NOMO-1 (cell line): Measurements from ENCODE around the gene IL13RA1.
"Not testable (repeated sequence)": the region's sequence is repeated elsewhere in the genome, so short reads cannot be mapped to it uniquely, and the experiment has no call there.

ENCODE experiments used
- DNase-seq, 2 experiments: peaks; one replicate each; lab custom pipeline; 2025; ENCODE audit not compliant: unreplicated experiment in 2 of 2; lab: John Stamatoyannopoulos, UW

Gene IL13RA1

DNA sequence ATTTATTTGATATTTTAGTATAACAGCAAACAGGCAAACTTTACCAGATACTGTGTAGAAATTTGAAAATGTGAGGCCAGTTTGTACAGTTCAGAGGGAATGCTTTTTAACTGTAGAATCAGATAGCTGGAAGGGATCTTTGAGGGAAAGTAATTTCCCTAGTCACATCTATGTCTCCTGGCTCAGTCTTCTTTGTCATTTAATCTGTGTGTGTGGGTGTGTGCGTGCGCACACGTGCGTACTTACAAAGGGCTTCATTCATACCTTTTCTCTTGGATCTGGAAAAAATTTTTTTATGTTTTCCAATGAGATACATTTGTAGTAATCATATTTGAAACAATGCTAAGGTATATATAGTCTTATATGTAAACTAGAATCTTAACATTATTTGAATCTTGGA is 44.6 kb downstream of the IL13RA1 start:
- DNase-seq: no peak

DNA sequence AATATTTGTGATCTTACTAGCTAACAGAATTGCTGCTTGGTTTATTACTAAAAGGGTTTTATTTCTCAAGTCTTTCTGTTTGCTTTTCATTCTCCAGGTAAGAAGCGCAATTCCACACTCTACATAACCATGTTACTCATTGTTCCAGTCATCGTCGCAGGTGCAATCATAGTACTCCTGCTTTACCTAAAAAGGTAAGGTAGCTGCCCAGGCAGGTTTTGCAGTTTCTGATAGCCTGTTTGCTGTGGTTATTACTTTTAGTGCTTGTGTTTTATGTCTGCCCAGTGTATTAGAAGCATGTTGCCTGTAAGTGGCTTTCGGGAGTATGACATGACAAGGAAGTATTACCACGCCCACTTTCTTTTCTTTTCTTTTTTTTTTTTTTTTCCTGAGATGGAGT is 46.4 kb downstream of the IL13RA1 start:
- DNase-seq: no peak

DNA sequence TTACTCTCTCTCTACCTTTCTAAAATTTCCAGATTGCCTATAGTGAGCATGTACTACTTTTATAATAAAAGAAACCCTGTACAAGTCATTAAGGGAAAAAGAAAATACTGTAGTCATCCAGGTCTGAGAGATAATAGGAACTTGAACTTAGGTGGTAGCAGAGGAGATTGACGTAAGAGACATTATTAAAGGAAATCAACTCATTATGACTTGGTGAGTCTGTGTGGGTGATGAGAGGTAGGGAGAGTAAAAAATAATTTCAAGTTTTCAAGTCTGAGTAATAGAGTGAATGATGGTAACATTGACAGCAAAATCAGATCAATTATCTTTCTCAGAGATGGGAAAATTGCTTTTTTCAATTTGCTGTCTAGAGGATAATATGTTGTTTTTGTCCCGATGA is 52.2 kb downstream of the IL13RA1 start:
- no peak for DNase-seq

DNA sequence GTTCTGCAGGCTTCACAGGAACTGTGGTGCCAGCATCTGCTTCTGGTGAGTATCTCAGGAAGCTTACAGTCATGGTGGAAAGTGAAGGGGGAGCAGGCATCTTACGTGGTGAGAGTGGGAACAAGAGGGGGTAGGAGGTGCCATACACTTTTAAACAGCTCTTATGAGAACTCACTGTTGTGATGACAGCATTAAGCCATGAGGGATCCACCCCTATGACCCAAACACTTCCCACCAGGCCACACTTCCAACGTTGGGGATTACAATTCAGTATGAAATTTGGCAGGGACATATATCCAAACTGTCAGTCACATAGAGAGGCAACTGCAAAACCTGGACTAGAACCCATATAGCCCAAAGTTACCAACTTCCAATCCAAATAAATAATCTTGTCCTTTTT is 53.1 kb downstream of the IL13RA1 start:
- DNase-seq: no peak

DNA sequence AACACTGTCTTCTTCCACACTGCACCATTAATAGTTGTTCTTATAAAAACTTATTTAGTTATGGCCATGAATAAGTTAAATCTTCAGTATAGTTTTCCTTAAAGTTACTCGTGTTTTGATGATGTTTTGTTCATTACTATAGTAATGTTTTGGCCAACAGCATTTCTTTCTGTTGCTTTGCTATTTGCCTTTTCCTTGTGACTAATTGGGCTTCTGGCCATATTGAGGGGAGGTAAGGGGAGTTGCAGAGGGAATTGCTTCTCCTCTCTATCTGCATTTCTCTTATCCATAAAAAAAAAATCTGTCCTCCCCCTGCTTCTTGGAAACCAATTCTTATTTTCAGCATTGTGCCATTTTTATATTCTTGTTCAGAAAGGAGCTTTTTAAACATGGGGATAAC is 53.5 kb downstream of the IL13RA1 start:
- DNase-seq: no peak

DNA sequence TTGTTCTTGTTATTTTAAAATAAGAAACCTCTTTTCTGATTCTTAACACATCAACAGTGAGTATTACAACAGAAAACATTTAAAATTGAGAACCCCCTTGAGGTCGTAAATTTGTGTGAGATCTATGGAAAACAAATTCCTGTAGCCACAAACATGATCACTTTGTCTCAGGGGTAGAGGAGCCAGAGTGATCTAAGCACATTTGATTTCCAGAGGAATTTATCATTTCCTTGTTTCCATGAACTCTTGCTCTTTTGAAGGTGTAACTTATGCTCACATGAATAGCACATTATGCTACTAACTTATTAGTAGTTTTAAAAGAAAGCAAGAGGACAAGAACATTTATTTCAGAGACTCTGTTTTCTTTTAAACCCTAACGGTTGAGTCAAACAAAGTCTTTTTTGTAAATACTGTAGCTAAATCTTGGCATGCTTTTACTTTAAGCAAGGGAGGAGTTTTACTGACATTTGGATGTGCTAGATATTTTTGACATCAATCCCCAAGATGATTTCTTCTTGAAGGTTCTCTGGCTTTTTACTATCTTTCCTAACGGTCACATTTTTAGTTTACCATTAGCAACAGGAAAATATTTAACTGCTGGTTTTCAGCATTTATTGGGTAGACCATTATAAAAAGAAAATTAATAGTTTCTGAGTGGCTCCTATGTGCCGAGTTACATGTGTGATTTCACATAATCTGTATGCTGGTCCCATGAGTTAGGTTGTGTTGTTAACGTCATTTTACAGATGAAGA is 68.3 kb downstream of the IL13RA1 start:
- DNase-seq: no peak

DNA sequence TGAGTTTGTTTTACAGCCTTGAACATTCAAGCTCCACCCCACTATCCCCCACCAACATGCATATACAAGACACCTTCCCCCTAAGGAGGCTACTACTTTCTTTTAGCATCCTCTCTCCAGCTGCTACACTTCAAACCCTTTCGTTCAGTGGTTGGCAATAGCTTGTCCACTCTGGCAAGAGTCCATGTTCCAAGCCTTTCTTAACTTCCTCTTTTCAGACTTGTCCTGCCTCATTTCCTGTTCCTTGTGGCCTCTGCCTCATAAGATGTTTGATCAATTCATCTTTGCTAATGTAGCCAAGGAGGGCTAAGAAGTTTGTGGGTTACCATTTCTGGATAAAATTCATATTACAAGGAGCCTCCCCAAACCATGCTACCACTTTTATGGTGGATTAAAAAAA is 75.5 kb downstream of the IL13RA1 start:
- DNase-seq: peak in 1 of 2 experiments; percentile 64

DNA sequence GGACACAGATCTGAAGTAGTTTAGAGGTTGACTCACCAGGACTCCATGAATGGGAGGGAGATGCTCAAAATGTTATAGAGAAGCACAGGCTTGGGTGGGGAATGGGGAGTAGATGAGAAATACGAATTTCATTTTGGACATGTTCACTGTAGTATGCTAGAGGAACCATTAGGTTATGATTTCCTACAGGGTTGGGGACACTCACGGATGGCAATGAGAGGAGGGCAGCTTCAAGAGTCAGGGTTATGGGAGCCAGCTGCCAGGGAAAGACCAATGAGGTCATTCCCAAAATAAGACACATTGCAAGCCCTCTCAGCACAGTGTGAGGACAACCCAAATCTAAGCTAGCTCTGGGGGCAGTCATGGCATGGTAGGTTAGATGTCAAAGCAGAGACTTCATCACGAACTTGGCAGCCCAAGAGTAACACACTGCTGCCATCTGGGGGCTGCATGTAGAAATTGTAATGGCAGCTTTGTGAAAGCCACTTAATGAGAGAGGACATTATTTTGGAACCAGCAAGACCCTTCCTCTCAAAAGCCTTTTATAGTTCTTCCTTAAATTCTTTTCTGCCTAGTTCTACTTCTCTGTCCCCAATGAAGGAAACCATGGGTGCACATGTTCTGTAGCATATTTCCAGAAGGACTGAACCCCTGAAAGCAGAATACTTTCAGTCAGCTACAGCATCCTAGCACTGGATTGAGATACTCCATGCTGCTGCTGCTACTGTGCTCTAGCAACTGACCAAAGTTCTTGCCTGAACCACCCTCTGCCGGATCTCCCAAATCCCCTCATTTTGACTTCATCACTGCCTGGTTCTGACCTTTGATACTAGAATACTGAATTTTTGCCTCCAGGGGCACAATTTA is 80.0 kb downstream of the IL13RA1 start:
- peak; percentile 51 to 61 for DNase-seq

DNA sequence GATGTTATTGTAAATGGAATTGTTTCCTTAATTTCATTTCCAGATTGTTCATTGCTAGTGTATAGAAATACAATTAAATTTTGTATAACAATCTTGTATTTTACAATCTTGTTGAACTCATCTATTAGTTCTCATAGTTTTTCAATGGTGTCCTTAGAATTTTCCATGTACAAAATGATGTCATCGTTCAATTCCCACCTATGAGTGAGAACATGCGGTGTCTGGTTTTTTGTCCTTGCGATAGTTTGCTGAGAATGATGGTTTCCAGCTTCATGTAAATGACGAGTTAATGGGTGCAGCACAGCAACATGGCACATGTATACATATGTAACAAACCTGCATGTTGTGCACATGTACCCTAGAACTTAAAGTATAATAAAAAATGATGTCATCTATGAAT is 89.9 kb downstream of the IL13RA1 start:
- not testable (repeated sequence) for DNase-seq

DNA sequence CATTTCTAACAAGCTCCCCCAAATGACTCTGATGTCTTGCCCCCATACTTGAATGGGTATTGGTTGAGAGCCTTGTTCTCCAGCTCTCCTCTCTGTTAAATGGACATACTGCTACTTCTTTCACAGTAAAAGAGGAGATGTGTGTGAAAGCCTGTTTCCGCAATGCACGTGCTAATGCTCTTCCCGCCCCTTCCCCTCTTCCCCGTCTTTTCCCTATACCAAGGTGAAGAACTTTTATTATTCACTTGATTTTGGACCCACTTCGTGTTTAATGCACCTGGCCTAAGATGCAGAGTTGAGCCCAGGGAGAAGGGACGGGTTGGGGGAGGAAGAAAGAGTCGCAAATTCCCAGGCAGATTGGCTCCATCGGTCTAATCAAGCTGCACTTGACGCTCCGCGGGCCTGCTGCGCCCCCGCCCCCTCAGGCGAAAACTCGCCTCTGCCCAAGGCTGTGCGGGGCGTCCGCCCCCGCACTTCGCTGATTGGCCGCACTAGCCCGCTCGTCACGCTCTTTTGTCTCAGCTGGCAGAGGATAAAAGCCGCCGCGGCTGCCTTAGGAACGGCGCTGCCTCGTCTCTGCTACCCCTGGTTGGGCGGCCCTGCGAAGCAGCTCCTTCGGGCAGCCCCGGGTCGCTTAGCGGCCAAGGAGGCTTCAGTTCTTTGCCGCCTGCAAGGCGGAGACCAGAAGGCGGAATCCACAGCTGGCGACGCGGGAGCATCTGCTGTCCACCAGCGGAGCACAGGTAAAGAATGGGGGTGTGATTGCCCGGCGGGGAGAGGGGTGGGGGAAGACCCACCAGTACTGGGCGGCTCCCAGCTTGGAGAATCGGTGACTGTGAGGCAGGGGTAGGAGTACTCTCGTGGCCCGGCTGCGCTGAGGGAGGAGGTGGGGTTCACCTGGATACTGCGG is 96.1 kb downstream of the IL13RA1 start, which contains the start of gene ZCCHC12:
TSS of gene ZCCHC12 (plus strand) at position 562 of the 910 bp plus-strand sequence. CDS start 1,421 bp downstream, outside the sequence.
- DNase-seq: no peak

DNA sequence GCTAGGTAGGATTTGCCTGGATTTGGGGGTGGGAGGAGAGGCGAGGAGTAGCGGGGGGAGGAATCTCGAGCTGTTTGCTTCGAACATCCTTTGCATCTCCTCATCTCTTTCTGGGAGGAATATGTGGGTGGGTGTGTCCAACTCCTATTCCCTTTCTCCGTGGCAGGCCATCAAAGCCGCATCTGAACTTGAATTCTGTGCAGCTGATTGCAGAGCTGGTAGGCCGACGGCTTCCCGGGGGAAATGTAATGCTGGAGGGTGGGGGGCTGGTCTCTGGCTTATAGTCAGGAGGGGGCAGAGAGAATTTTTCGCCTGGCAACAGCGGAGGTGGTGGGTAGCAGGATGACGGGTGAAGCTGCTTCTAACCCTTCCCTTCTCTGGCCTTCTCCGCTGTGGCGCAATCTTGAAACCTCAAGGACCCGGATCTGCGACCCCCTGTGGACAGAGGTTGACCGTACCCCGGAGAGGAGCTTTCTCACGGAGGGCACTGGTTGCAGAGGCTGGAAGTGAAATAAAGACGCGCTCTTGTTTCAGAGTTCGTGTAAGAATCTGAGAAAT is 96.8 kb downstream of the IL13RA1 start:
- no peak for DNase-seq

DNA sequence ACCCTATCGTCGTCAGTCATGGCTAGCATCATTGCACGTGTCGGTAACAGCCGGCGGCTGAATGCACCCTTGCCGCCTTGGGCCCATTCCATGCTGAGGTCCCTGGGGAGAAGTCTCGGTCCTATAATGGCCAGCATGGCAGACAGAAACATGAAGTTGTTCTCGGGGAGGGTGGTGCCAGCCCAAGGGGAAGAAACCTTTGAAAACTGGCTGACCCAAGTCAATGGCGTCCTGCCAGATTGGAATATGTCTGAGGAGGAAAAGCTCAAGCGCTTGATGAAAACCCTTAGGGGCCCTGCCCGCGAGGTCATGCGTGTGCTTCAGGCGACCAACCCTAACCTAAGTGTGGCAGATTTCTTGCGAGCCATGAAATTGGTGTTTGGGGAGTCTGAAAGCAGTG is 97.8 kb downstream of the IL13RA1 start:
- DNase-seq: no peak

DNA sequence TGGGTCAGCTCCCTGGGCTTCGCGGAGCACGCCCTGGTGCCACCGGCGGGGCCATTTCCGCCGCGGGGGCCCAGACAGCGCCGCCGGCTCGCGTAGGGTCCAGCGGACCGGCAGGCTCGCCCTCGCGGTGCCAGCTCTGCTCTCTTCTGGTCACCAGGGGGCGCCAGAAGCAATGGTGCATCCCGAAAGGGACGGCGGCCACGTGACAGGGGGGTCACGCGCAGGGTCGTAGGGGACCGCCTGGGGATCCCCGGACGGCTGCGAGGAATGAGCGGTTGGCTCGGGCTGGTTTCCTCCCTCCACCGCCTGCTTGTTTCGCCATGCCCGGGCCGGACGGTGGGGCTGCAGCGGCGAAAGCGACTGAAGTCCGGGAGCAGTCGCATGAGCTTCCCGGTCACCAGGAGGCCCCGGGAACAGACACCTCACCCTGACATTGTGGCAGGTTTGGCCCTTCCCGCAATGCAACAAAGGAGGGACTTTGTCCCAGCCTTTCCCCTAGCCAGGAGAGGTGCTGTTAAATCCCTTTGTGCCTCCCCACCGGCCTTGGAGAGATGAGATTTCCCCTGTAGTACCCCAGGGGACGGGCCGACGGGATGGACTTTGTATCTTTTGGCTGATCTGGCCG is 112.0 kb downstream of the IL13RA1 start:
- DNase-seq: peak; percentile 8 to 25
